Measurements from ENCODE around the gene ST3GAL2. TPM values are rescaled to one million over a fixed set of nuclear protein-coding genes. Genes with fewer than 3 reads are reported as not detected.

ST3GAL2 gene
- total RNA-seq, 1 donor from 2014 or later = 14.0 TPM

- intact Hi-C loops (cut with DNase I) = loop anchor here (10.0 kb wide), 1 partner anchor 83 kb away; no protein-coding TSS in a partner anchor
- no peaks in the 10 kb centered on the region for H3K9me3 ChIP-seq
- no peak for TF ChIP-seq CTCF (IDR thresholded peaks at IDR 0.05)
- peak in 1 of 2 donors; percentile 3 for TF ChIP-seq POLR2AphosphoS5 (IDR thresholded peaks at IDR 0.05; ENCODE audit: insufficient read depth in 1 of 2, low read depth in 1 of 2)
- no peak for TF ChIP-seq POLR2A (IDR thresholded peaks at IDR 0.05)
- peak overlapping the region; percentile 64 to 79 for H3K4me3 ChIP-seq
- DNase-seq (ENCODE audit: extremely low spot score in 2 of 2) = peak in 1 of 2 donors; percentile 94
- peaks cover 0 to 6% of the 10 kb centered on the region in 2 donors for H3K36me3 ChIP-seq
- H3K27ac ChIP-seq = peak overlapping the region; percentile 82
- H3K4me1 ChIP-seq = peaks cover 25% of the 10 kb centered on the region
- H3K27me3 ChIP-seq = no peaks in the 10 kb centered on the region
Measured at GRCh38 chr16:70381604-70382342, 57.1 kb downstream of the ST3GAL2 start.

GRCh38 chr16:70380919-70381603, 57.8 kb downstream of the ST3GAL2 start:
- intact Hi-C loops (cut with DNase I) = loop anchor here (10.0 kb wide), 1 partner anchor 84 kb away; no protein-coding TSS in a partner anchor
- peak overlapping the region; percentile 82 for H3K27ac ChIP-seq
- peak in 1 of 2 donors; percentile 99 for DNase-seq (ENCODE audit: extremely low spot score in 2 of 2)
- no peaks in the 10 kb centered on the region for H3K9me3 ChIP-seq
- peak overlapping the region; percentile 64 to 79 for H3K4me3 ChIP-seq
- TF ChIP-seq POLR2AphosphoS5 (IDR thresholded peaks at IDR 0.05; ENCODE audit: insufficient read depth in 1 of 2, low read depth in 1 of 2) (peak; percentile 90 to 93), CTCF (IDR thresholded peaks at IDR 0.05) (no peak), POLR2A (IDR thresholded peaks at IDR 0.05) (peak; percentile 6 to 53)
- no peaks in the 10 kb centered on the region for H3K27me3 ChIP-seq
- H3K36me3 ChIP-seq = peaks cover 0 to 9% of the 10 kb centered on the region in 2 donors
- H3K4me1 ChIP-seq = peaks cover 25% of the 10 kb centered on the region

GRCh38 chr16:70380248-70380918, 58.5 kb downstream of the ST3GAL2 start:
- no peak for DNase-seq (ENCODE audit: extremely low spot score in 2 of 2)
- no peak for TF ChIP-seq CTCF (IDR thresholded peaks at IDR 0.05)
- TF ChIP-seq POLR2A (IDR thresholded peaks at IDR 0.05) = no peak
- TF ChIP-seq POLR2AphosphoS5 (IDR thresholded peaks at IDR 0.05; ENCODE audit: insufficient read depth in 1 of 2, low read depth in 1 of 2) = no peak
- no peaks in the 10 kb centered on the region for H3K27me3 ChIP-seq
- peak overlapping the region; percentile 82 for H3K27ac ChIP-seq
- H3K9me3 ChIP-seq = no peaks in the 10 kb centered on the region
- peaks cover 25% of the 10 kb centered on the region for H3K4me1 ChIP-seq
- H3K4me3 ChIP-seq = peak overlapping the region; percentile 64 to 79
- H3K36me3 ChIP-seq = peaks cover 0 to 11% of the 10 kb centered on the region in 2 donors
- intact Hi-C loops (cut with DNase I) = loop anchor here (10.0 kb wide), 1 partner anchor 84 kb away; no protein-coding TSS in a partner anchor

- no peak for DNase-seq (ENCODE audit: extremely low spot score in 2 of 2)
- no peaks in the 10 kb centered on the region for H3K9me3 ChIP-seq
- H3K4me3 ChIP-seq = no peak overlapping the region
- intact Hi-C loops (cut with DNase I) = loop anchor here (10.0 kb wide), 1 partner anchor 266 kb away; the partner anchor contains the start of gene IL34
- TF ChIP-seq CTCF (IDR thresholded peaks at IDR 0.05) = no peak
- no peak for TF ChIP-seq POLR2AphosphoS5 (IDR thresholded peaks at IDR 0.05; ENCODE audit: insufficient read depth in 1 of 2, low read depth in 1 of 2)
- no peak for TF ChIP-seq POLR2A (IDR thresholded peaks at IDR 0.05)
- no peak overlapping the region for H3K27ac ChIP-seq
- H3K27me3 ChIP-seq = no peaks in the 10 kb centered on the region
- peaks cover 0 to 7% of the 10 kb centered on the region in 2 donors for H3K36me3 ChIP-seq
- peaks cover 25% of the 10 kb centered on the region for H3K4me1 ChIP-seq
Measured at GRCh38 chr16:70378869-70379493, 59.9 kb downstream of the ST3GAL2 start.
